OCI-LY3 (cell line): ENCODE measurements around the gene CAVIN1.

Experiments
- CTCF ChIP-seq: fragments of 200-600, 300-600 bp; sonication (generic); IDR thresholded peaks from 2 replicates; pipeline ENCODE4 v1.5.1; 2014; ENCODE audit warnings: antibody characterized with exemption, low read length, low read depth
- EZH2phosphoT487 ChIP-seq: fragments of 200-600 bp; shearing (Covaris generic); IDR thresholded peaks from 2 replicates; pipeline ENCODE4 v1.6.1; 2018; ENCODE audit warnings: antibody characterized with exemption, mixed run types, low read depth

GRCh38 chr17:42459256-42459800 is 36.3 kb upstream of the CAVIN1 start:
- TF ChIP-seq CTCF (peak; percentile 70), EZH2phosphoT487 (no peak)
